GM23338 (cell line): ENCODE results near the gene MAD2L1BP. TPM values are rescaled to one million over a fixed set of nuclear protein-coding genes. Genes with fewer than 3 reads are reported as not detected.

Experiments used
- ATAC-seq: fragments of 200-7000 bp; cut with Tn5 transposase; 3 replicates; pipeline ENCODE4 v1.9.1; 2020
- DNase-seq: peaks from one replicate; pipeline ENCODE4 v3.0.0-alpha.2; 2015; ENCODE audit warnings: low spot score
- H2AFZ ChIP-seq: fragments of 200-600 bp; sonication (generic); 2 replicates; pipeline ENCODE4 v1.8.0; 2016; ENCODE audit warnings: antibody characterized with exemption, mild to moderate bottlenecking, moderate library complexity
- H3F3A ChIP-seq: fragments of 200-600 bp; sonication (generic); replicated peaks from 2 replicates; pipeline ENCODE4 v1.8.0; 2017; ENCODE audit warnings: antibody characterized with exemption, mixed run types, low read depth
- H3K27ac ChIP-seq: fragments of 200-600 bp; sonication (generic); 2 replicates; pipeline ENCODE4 v1.6.1; 2016; ENCODE audit warnings: low read depth
- H3K27me3 ChIP-seq: fragments of 200-600 bp; sonication (generic); 2 replicates; pipeline ENCODE4 v1.8.0; 2016; ENCODE audit warnings: mild to moderate bottlenecking, mixed run types, moderate library complexity; ENCODE audit not compliant: insufficient read depth
- H3K36me3 ChIP-seq: fragments of 200-600 bp; sonication (generic); 2 replicates; pipeline ENCODE4 v1.8.0; 2016; ENCODE audit warnings: mild to moderate bottlenecking; ENCODE audit not compliant: insufficient read depth
- H3K4me1 ChIP-seq: fragments of 200-600 bp; sonication (generic); 2 replicates; pipeline ENCODE4 v1.8.0; 2016; ENCODE audit warnings: mild to moderate bottlenecking, moderate library complexity; ENCODE audit not compliant: insufficient read depth
- H3K4me2 ChIP-seq: fragments of 200-600 bp; sonication (generic); 2 replicates; pipeline ENCODE4 v1.7.1; 2017; ENCODE audit warnings: mixed run types
- H3K4me3 ChIP-seq: fragments of 200-600 bp; sonication (generic); 2 replicates; pipeline ENCODE4 v1.6.1; 2016; ENCODE audit warnings: mixed run types
- H3K79me2 ChIP-seq: fragments of 200-600 bp; sonication (generic); replicated peaks from 2 replicates; pipeline ENCODE4 v1.8.0; 2017; ENCODE audit warnings: mild to moderate bottlenecking; ENCODE audit not compliant: insufficient read depth
- H3K9me2 ChIP-seq: fragments of 200-600 bp; sonication (generic); 2 replicates; pipeline ENCODE4 v1.8.0; 2017; ENCODE audit not compliant: insufficient read depth
- H4K20me1 ChIP-seq: fragments of 200-600 bp; sonication (generic); replicated peaks from 2 replicates; pipeline ENCODE4 v1.8.0; 2017; ENCODE audit warnings: mild to moderate bottlenecking; ENCODE audit not compliant: insufficient read depth
- H3K27ac Mint-ChIP-seq: 2 replicates; pipeline ENCODE4 v1.8.0; 2020; ENCODE audit warnings: inconsistent platforms, mild to moderate bottlenecking, moderate library complexity, mixed read lengths
- H3K27me3 Mint-ChIP-seq: 3 replicates; pipeline ENCODE4 v1.8.0; 2022; ENCODE audit warnings: low read depth, mild to moderate bottlenecking, moderate library complexity, mixed read lengths, inconsistent platforms; ENCODE audit not compliant: insufficient read depth, poor library complexity
- H3K36me3 Mint-ChIP-seq: 3 replicates; pipeline ENCODE4 v1.8.0; 2021; ENCODE audit warnings: low read depth, mild to moderate bottlenecking, inconsistent platforms, moderate library complexity, mixed read lengths
- H3K4me1 Mint-ChIP-seq: 3 replicates; pipeline ENCODE4 v1.8.0; 2020; ENCODE audit warnings: mild to moderate bottlenecking, inconsistent platforms, mixed read lengths
- H3K4me3 Mint-ChIP-seq: 3 replicates; pipeline ENCODE4 v1.8.0; 2021; ENCODE audit warnings: moderate library complexity, mild to moderate bottlenecking, inconsistent platforms, mixed read lengths
- H3K9me3 Mint-ChIP-seq: 3 replicates; pipeline ENCODE4 v1.8.0; 2020; ENCODE audit warnings: moderate library complexity, mild to moderate bottlenecking, inconsistent platforms, mixed read lengths
- CTCF ChIP-seq, 2 experiments: fragments of 200-600 bp in 1 of 2; sonication (generic) in 1 of 2; conservative IDR thresholded peaks; 2 replicates each; pipeline versions ENCODE4 v1.5.1 to v1.6.1; 2016 to 2017; ENCODE audit warnings: antibody characterized with exemption in 2 of 2, low read depth in 2 of 2, mild to moderate bottlenecking in 2 of 2, moderate library complexity in 1 of 2
- ETS1 ChIP-seq: IDR thresholded peaks from 2 replicates; pipeline ENCODE4 v1.6.1; 2016; ENCODE audit warnings: antibody characterized with exemption
- EZH2phosphoT487 ChIP-seq: fragments of 200-600 bp; sonication (generic); IDR thresholded peaks from one replicate; pipeline ENCODE4 v1.8.1; 2018; ENCODE audit warnings: antibody characterized with exemption; ENCODE audit not compliant: unreplicated experiment
- NANOG ChIP-seq: IDR thresholded peaks from 2 replicates; pipeline ENCODE4 v1.6.1; 2016; ENCODE audit warnings: antibody characterized with exemption, borderline replicate concordance
- STAT1 ChIP-seq: IDR thresholded peaks from one replicate; pipeline ENCODE4 v1.6.1; 2016; ENCODE audit warnings: antibody characterized with exemption; ENCODE audit not compliant: unreplicated experiment
- ZNF331 ChIP-seq: fragments of 250-450 bp; sonication (Bioruptor Pico); IDR thresholded peaks from 2 replicates; pipeline ENCODE4 v1.5.0; 2020; ENCODE audit warnings: low read depth, mild to moderate bottlenecking, moderate library complexity
- ZNF462 ChIP-seq: fragments of 250-450 bp; sonication (Bioruptor Pico); IDR thresholded peaks from 2 replicates; pipeline ENCODE4 v1.5.0; 2020; ENCODE audit warnings: mild to moderate bottlenecking, moderate library complexity
- polyA plus RNA-seq: library from polyadenylated mRNA; unstranded; fragments of >200 nt; fragmentation: Nextera tagmentation; extraction: Ambion mirVana; gene quantifications from 2 replicates; pipeline ENCODE4 v1.2.1, GENCODE V29; 2016
- total RNA-seq: library from RNA; depleted of rRNA; stranded (reverse); fragments of >200 nt; shearing (Covaris generic); gene quantifications from 2 replicates; pipeline ENCODE4 v1.2.3, GENCODE V29; 2014

Gene MAD2L1BP
- total and polyA plus RNA-seq, 2 experiments from 2014 or later = 26.6 to 51.7 TPM

GRCh38 chr6:43667245-43668150 lies 31.9 kb downstream of the MAD2L1BP start:
- H3K79me2 ChIP-seq = no peaks in the 10 kb centered on the region
- peaks cover 27% of the 10 kb centered on the region for H3K4me1 ChIP-seq
- Mint-ChIP-seq H3K4me3 (peak overlapping the region; percentile 61), H3K36me3 (peaks cover 18% of the 10 kb centered on the region), H3K27ac (no peak overlapping the region), H3K4me1 (peaks cover 31% of the 10 kb centered on the region), H3K27me3 (peaks cover 26% of the 10 kb centered on the region), H3K9me3 (no peaks in the 10 kb centered on the region)
- peak overlapping the region; percentile 81 for H3K4me2 ChIP-seq
- H2AFZ ChIP-seq = no peak overlapping the region
- peak overlapping the region; percentile 49 for H3K4me3 ChIP-seq
- peak; percentile 68 for ATAC-seq
- H4K20me1 ChIP-seq = no peaks in the 10 kb centered on the region; the same call in 1 of the 2 replicates
- TF ChIP-seq NANOG = no peak
- TF ChIP-seq ZNF331 = no peak
- TF ChIP-seq STAT1 = no peak
- no peak for TF ChIP-seq ETS1
- peak; percentile 84 to 99 for TF ChIP-seq CTCF (conservative IDR thresholded peaks at IDR 0.05; ENCODE audit: low read depth in 2 of 2)
- no peaks in the 10 kb centered on the region for H3K9me2 ChIP-seq
- H3K27me3 ChIP-seq = no peaks in the 10 kb centered on the region
- H3K36me3 ChIP-seq = no peaks in the 10 kb centered on the region; the same call in 1 of the 2 replicates
- peak; percentile 87 for DNase-seq
- H3F3A ChIP-seq = peaks cover 22% of the 10 kb centered on the region; the same call in 1 of the 2 replicates
- H3K27ac ChIP-seq = no peak overlapping the region

GRCh38 chr6:43668151-43669028 lies 32.8 kb downstream of the MAD2L1BP start:
- Histone ChIP-seq H3K27me3 (no peaks in the 10 kb centered on the region), H3K4me2 (peak overlapping the region; percentile 81), H3K4me1 (peaks cover 27% of the 10 kb centered on the region), H3K27ac (0 out of 2 replicates have a peak overlapping the region, but pooled peaks have one; percentile 39), H3K36me3 (no peaks in the 10 kb centered on the region; the same call in 1 of the 2 replicates), H3K79me2 (no peaks in the 10 kb centered on the region), H3K4me3 (peak overlapping the region; percentile 49), H3F3A (peaks cover 22% of the 10 kb centered on the region; the same call in 1 of the 2 replicates), H2AFZ (no peak overlapping the region), H4K20me1 (no peaks in the 10 kb centered on the region; the same call in 1 of the 2 replicates), H3K9me2 (no peaks in the 10 kb centered on the region)
- Mint-ChIP-seq H3K27ac (no peak overlapping the region; the same call in 1 of the 2 replicates), H3K36me3 (peaks cover 24% of the 10 kb centered on the region), H3K27me3 (peaks cover 26% of the 10 kb centered on the region), H3K9me3 (no peaks in the 10 kb centered on the region), H3K4me1 (peaks cover 31% of the 10 kb centered on the region), H3K4me3 (peak overlapping the region; percentile 61)
- ATAC-seq (peak; percentile 74), DNase-seq (peak; percentile 89)
- TF ChIP-seq EZH2phosphoT487 = no peak
- TF ChIP-seq ZNF462 (CRISPR knock-in tag) = no peak
- TF ChIP-seq ZNF331 = no peak
